Esophagus squamous epithelium (tissue), 5 donors: ENCODE measurements around the gene CST2. TPM values are rescaled to one million over a fixed set of nuclear protein-coding genes. Genes with fewer than 3 reads are reported as not detected.
A peak's percentile ranks its signal among the peaks of the same experiment; 100 is the strongest.
"Not testable (repeated sequence)": the region's sequence is repeated elsewhere in the genome, so short reads cannot be mapped to it uniquely, and the experiment has no call there.

Experiments used
- DNase-seq: peaks from one replicate; lab custom pipeline; 2025; lab: John Stamatoyannopoulos, UW
- H3K27ac ChIP-seq, 4 donors: fragments of 200-600 bp; sonication (generic); one replicate each; pipeline ENCODE4 v1.5.1; 2016 to 2019; ENCODE audit warnings: mild to moderate bottlenecking in 1 of 4
- H3K27me3 ChIP-seq, 4 donors: fragments of 200-600 bp; sonication (generic); 1 replicate in 3 of 4; 2 replicates in 1 of 4; pipeline versions ENCODE4 v1.5.1 to v1.6.0; 2017 to 2021; ENCODE audit warnings: antibody characterized with exemption in 1 of 4
- H3K36me3 ChIP-seq, 3 donors: fragments of 200-600 bp; sonication (generic); one replicate each; pipeline ENCODE4 v1.5.1; 2016 to 2019
- H3K4me1 ChIP-seq, 3 donors: fragments of 200-600 bp; sonication (generic); one replicate each; pipeline ENCODE4 v1.5.1; 2017 to 2019
- H3K4me3 ChIP-seq, 4 donors: fragments of 200-600 bp; sonication (generic); 1 replicate in 3 of 4; 2 replicates in 1 of 4; pipeline ENCODE4 v1.5.1; 2016 to 2019; ENCODE audit warnings: mild to moderate bottlenecking in 2 of 4, moderate library complexity in 1 of 4
- H3K9me3 ChIP-seq, 3 donors: fragments of 200-600 bp; sonication (generic); one replicate each; pipeline ENCODE4 v1.5.1; 2016 to 2019
- POLR2A ChIP-seq, 4 donors: fragments of 450-650 bp; IDR thresholded peaks; one replicate each; pipeline ENCODE4 v1.6.1; 2017; ENCODE audit warnings: antibody characterized with exemption in 4 of 4, mild to moderate bottlenecking in 4 of 4, moderate library complexity in 3 of 4
- WGBS, 2 donors: methylation state at CpG; one replicate each; pipeline ENCODE4 v1.1.5; 2018; 5-methylcytosine and 5-hydroxymethylcytosine counted together
- intact Hi-C: fragments of 100-400 bp; cut with DNase I; formaldehyde crosslinking; loops from one replicate; pipeline ENCODE4 v1.15.0; 2022
- total RNA-seq, 4 donors: library from RNA; depleted of rRNA; stranded (reverse); fragments of >200 nt; gene quantifications; one replicate each; pipeline ENCODE4 v1.1.0, GENCODE V29; 2016
- TF ChIP-seq, protein P1 (sequence below), 6 experiments: fragments of 450-650 bp in 4 of 6; fragments of 200-600 bp in 2 of 6; sonication (generic) in 2 of 6; IDR thresholded peaks; one replicate each; pipeline ENCODE4 v1.5.1; 2016 to 2019; ENCODE audit warnings: antibody characterized with exemption in 6 of 6, mild to moderate bottlenecking in 4 of 6, moderate library complexity in 4 of 6
- donor health status: DM: yes; HTN: yes; CAD: no.

Gene CST2
- total RNA-seq, 4 donors from 2014 or later = not detected

GRCh38 chr20:23832775-23833513 lies 6.4 kb upstream of the CST2 start:
- Histone ChIP-seq H3K4me3 (no peak overlapping the region), H3K4me1 (no peaks in the 10 kb centered on the region), H3K27ac (no peak overlapping the region), H3K36me3 (no peaks in the 10 kb centered on the region), H3K9me3 (no peaks in the 10 kb centered on the region), H3K27me3 (no peaks in the 10 kb centered on the region)
- WGBS, 2 donors = 49 to 60% methylated on average over 3 of the region's 3 CpGs
- no peak for DNase-seq
- no peak for TF ChIP-seq POLR2A (IDR thresholded peaks at IDR 0.05)
- TF ChIP-seq, protein P1, sequence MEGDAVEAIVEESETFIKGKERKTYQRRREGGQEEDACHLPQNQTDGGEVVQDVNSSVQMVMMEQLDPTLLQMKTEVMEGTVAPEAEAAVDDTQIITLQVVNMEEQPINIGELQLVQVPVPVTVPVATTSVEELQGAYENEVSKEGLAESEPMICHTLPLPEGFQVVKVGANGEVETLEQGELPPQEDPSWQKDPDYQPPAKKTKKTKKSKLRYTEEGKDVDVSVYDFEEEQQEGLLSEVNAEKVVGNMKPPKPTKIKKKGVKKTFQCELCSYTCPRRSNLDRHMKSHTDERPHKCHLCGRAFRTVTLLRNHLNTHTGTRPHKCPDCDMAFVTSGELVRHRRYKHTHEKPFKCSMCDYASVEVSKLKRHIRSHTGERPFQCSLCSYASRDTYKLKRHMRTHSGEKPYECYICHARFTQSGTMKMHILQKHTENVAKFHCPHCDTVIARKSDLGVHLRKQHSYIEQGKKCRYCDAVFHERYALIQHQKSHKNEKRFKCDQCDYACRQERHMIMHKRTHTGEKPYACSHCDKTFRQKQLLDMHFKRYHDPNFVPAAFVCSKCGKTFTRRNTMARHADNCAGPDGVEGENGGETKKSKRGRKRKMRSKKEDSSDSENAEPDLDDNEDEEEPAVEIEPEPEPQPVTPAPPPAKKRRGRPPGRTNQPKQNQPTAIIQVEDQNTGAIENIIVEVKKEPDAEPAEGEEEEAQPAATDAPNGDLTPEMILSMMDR (IDR thresholded peaks at IDR 0.05) = no peak
- intact Hi-C loops = no loop called here

GRCh38 chr20:23831961-23832360 lies 5.4 kb upstream of the CST2 start:
- DNase-seq, intact Hi-C loops, H3K4me3 ChIP-seq, H3K27ac ChIP-seq, H3K9me3 ChIP-seq, H3K36me3 ChIP-seq, H3K27me3 ChIP-seq, H3K4me1 ChIP-seq: not testable (repeated sequence)
- 40 to 41% methylated on average over 3 of the region's 3 CpGs for WGBS, 2 donors

DNA sequence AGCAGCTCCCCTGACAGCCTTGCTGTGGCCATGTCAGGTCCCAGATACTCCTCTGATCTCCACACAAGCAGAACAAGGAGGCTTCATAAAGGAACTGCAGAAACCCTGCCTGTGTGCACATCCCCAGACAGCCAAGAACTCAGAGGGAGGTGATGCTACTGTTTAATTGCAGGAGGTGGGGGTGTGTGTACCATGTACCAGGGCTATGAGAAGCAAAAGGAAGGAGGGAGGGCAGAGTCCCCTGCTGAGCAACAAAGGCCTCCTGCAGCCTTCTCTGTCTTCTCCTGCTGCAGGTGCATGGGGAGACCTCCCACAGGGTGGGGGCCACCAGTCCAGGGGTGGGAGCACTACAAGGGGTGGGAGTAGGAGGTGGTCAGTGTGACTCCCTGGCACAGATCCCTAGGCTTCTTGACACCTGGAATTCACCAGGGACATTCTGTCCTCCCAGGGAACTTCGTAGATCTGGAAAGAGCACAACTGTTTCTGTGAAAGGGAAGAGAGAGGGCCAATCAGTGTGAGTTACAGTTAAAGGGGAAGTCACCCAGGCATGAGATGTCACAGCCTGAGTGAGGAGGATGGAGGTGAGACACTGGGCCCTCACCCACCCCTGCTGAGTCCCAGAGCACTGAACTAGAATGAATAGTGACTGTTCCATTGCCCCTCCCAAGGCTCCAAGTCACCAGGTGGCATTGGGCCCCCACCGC lies 2.8 kb downstream of the CST2 start:
- Histone ChIP-seq H3K4me3 (no peak overlapping the region), H3K27me3 (no peaks in the 10 kb centered on the region), H3K4me1 (no peaks in the 10 kb centered on the region), H3K27ac (peak overlapping the region in 1 of 4 donors; percentile 17), H3K36me3 (no peaks in the 10 kb centered on the region), H3K9me3 (no peaks in the 10 kb centered on the region)
- 29 to 80% methylated on average over 1 to 2 of the region's 2 CpGs for WGBS, 2 donors
- intact Hi-C loops = no loop called here
- TF ChIP-seq, protein P1 (IDR thresholded peaks at IDR 0.05) = no peak
- TF ChIP-seq POLR2A (IDR thresholded peaks at IDR 0.05) = no peak
- no peak for DNase-seq

GRCh38 chr20:23823111-23823510 lies 3.4 kb downstream of the CST2 start:
- 52 to 57% methylated on average over 4 to 5 of the region's 5 CpGs for WGBS, 2 donors
- Histone ChIP-seq H3K27ac (peak overlapping the region in 1 of 4 donors; percentile 17), H3K36me3 (no peaks in the 10 kb centered on the region), H3K27me3 (no peaks in the 10 kb centered on the region), H3K4me1 (no peaks in the 10 kb centered on the region), H3K9me3 (no peaks in the 10 kb centered on the region), H3K4me3 (no peak overlapping the region)
- no peak for DNase-seq
- intact Hi-C loops = no loop called here
- TF ChIP-seq POLR2A (IDR thresholded peaks at IDR 0.05) = no peak
- TF ChIP-seq, protein P1 (IDR thresholded peaks at IDR 0.05) = no peak

- H3K4me3 ChIP-seq = no peak overlapping the region
- H3K9me3 ChIP-seq = no peaks in the 10 kb centered on the region
- H3K36me3 ChIP-seq = no peaks in the 10 kb centered on the region
- intact Hi-C loops = no loop called here
- H3K27ac ChIP-seq = no peak overlapping the region
- no peak for DNase-seq
- no peaks in the 10 kb centered on the region for H3K27me3 ChIP-seq
- 24 to 36% methylated on average over 2 of the region's 2 CpGs for WGBS, 2 donors
- TF ChIP-seq, protein P1 (IDR thresholded peaks at IDR 0.05) = no peak
- TF ChIP-seq POLR2A (IDR thresholded peaks at IDR 0.05) = no peak
- H3K4me1 ChIP-seq = no peaks in the 10 kb centered on the region
Observed at GRCh38 chr20:23820493-23820892, 6.0 kb downstream of the CST2 start.

GRCh38 chr20:23811559-23811958 lies 15.0 kb downstream of the CST2 start:
- H3K4me1 ChIP-seq, H3K27ac ChIP-seq, H3K9me3 ChIP-seq, H3K36me3 ChIP-seq, DNase-seq, H3K27me3 ChIP-seq, H3K4me3 ChIP-seq, intact Hi-C loops: not testable (repeated sequence)
- WGBS, 2 donors = 83 to 100% methylated on average over 1 of the region's 1 CpG

- H3K27me3 ChIP-seq, H3K4me3 ChIP-seq, DNase-seq, intact Hi-C loops, H3K9me3 ChIP-seq, H3K27ac ChIP-seq, H3K4me1 ChIP-seq, H3K36me3 ChIP-seq: not testable (repeated sequence)
- WGBS, 2 donors = 66% methylated on average over 2 of the region's 2 CpGs; no CpG with 5 or more reads in 1 of the 2 donors
Observed at GRCh38 chr20:23810349-23810748, 16.2 kb downstream of the CST2 start.
